ENCODE measurements around the gene ERCC2.

ERCC2 gene

DNA sequence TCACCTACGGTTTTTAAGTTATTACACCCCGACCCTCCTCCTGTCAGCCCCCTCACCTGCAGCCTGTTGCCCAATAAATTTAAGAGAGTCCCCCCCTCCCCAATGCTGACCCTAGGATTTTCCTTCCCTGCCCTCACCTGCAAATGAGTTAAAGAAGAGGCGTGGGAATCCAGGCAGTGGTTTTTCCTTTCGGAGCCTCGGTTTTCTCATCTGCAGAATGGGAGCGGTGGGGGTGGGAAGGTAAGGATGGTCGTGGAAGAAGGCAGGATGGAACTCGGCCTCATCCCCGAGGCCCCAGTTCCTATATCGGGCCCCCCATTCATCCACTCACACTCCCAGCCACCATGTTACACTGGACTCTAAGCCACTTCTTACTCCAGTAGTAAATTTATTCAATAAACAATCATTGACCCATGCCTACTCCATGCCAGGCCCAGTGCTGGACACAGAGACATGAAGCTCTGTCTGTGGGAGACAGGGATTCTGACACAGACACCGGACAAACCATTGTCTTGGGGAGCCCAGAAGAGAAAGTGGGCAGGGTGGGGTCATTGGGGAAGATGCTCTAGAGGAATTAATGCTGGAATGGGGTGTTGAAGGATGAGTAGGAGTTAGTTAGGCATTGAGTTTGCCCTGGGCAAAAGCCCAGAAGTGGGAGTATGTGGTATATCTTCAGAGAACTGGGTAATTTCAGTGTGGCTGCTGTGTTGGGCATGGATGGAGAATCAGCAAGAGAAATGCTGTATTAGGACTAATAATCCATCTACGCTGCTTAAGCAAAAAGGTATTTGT, 66.9 kb downstream of the ERCC2 start:
- DNase-seq (ENCODE audit: low read depth in 2 of 2) = no peak

GRCh38 chr19:45302416-45302815, 68.0 kb downstream of the ERCC2 start:
- no peak for DNase-seq (ENCODE audit: low read depth in 2 of 2)
